ENCODE results near the gene TLNRD1.
A peak's percentile ranks its signal among the peaks of the same experiment; 100 is the strongest.

TLNRD1 gene

GRCh38 chr15:80978685-80979329 lies 21.9 kb upstream of the TLNRD1 start:
- no peak for DNase-seq

GRCh38 chr15:80979538-80980200 lies 21.1 kb upstream of the TLNRD1 start:
- no peak for DNase-seq

GRCh38 chr15:80982205-80982604 lies 18.5 kb upstream of the TLNRD1 start:
- DNase-seq, result no peak

- DNase-seq, result no peak
These were observed 17.9 kb upstream of the TLNRD1 start for GRCh38 chr15:80982839-80983238.

- DNase-seq, result no peak
These were observed 15.9 kb upstream of the TLNRD1 start for GRCh38 chr15:80984856-80985255.

GRCh38 chr15:80985981-80986380 lies 14.7 kb upstream of the TLNRD1 start:
- DNase-seq, result no peak

GRCh38 chr15:80986487-80986886 lies 14.2 kb upstream of the TLNRD1 start:
- no peak for DNase-seq

- DNase-seq, result no peak
These were observed 12.5 kb upstream of the TLNRD1 start for GRCh38 chr15:80988148-80988796.

GRCh38 chr15:80989081-80989517 lies 11.6 kb upstream of the TLNRD1 start:
- no peak for DNase-seq

GRCh38 chr15:80989518-80990478 lies 10.9 kb upstream of the TLNRD1 start, which contains the start of gene MESD:
Gene MESD, minus strand, starts transcription at chr15:80989819. Its CDS starts 28 bp downstream, at chr15:80989791.
- peak; percentile 87 for DNase-seq

- DNase-seq, result no peak
These were observed 9.8 kb upstream of the TLNRD1 start for GRCh38 chr15:80990955-80991354.

GRCh38 chr15:80991421-80991820 lies 9.3 kb upstream of the TLNRD1 start:
- peak; percentile 15 for DNase-seq

GRCh38 chr15:80992006-80992405 lies 8.7 kb upstream of the TLNRD1 start:
- no peak for DNase-seq

GRCh38 chr15:80992441-80992840 lies 8.3 kb upstream of the TLNRD1 start:
- DNase-seq, result no peak

- DNase-seq, result no peak
These were observed 4.5 kb upstream of the TLNRD1 start for GRCh38 chr15:80996247-80996646.

GRCh38 chr15:80997692-80998091 lies 3.0 kb upstream of the TLNRD1 start:
- no peak for DNase-seq

GRCh38 chr15:80998251-80998650 lies 2.5 kb upstream of the TLNRD1 start:
- no peak for DNase-seq

- no peak for DNase-seq
These were observed 1.1 kb upstream of the TLNRD1 start for GRCh38 chr15:80999623-81000036.

- DNase-seq, result no peak
These were observed 539 bp upstream of the TLNRD1 start for GRCh38 chr15:81000144-81000623.

GRCh38 chr15:81001152-81002008 lies 657 bp downstream of the TLNRD1 start:
- DNase-seq, result no peak

GRCh38 chr15:81002009-81002330 lies 1.2 kb downstream of the TLNRD1 start:
- DNase-seq, result no peak

Data from NCI-H446 treated with DMSO at 0.1 percent for 48 hours (cell line).